HepG2 (cell line): ENCODE measurements around the gene PDLIM4. TPM values are rescaled to one million over a fixed set of nuclear protein-coding genes. Genes with fewer than 3 reads are reported as not detected.

Experiments used
- ATAC-seq: fragments of 200-7000 bp; cut with Tn5 transposase; 3 replicates; pipeline ENCODE4 v1.9.1; 2020; ENCODE audit warnings: mild to moderate bottlenecking, moderate library complexity
- BruUV-seq: library from RNA; stranded (reverse); fragments of 400-500 nt; replicated peaks from 2 replicates; lab custom pipeline; 2021; lab: Mats Ljungman, UMichigan
- CTCF ChIA-PET: fragments of 300-600 bp; formaldehyde crosslinking; extraction: SDS; loops from one replicate; lab custom pipeline; 2021; ENCODE audit warnings: low total read pairs, inconsistent platforms, low intra/inter-chr PET ratio; lab: Yijun Ruan, JAX
- POLR2A ChIA-PET: fragments of 350-600 bp; sonication (Branson Sonifier 250); formaldehyde crosslinking; loops from one replicate; lab custom pipeline; 2020; ENCODE audit warnings: antibody characterized with exemption, inconsistent platforms; lab: Yijun Ruan, JAX
- DNase-seq: peaks from one replicate; pipeline ENCODE4 v3.0.0-alpha.2; 2015; ENCODE audit warnings: low spot score
- FAIRE-seq: peaks from 3 replicates; lab custom pipeline; 2011; peaks lifted over from hg19 to GRCh38; lab: Jason Lieb, UNC
- H2AFZ ChIP-seq: one replicate; pipeline ENCODE4 v1.6.1; 2011; ENCODE audit warnings: low read length, inconsistent platforms
- H3K27ac ChIP-seq: fragments of 300-600 bp; 3 replicates; pipeline ENCODE4 v1.8.0; 2011; ENCODE audit warnings: mixed run types, mild to moderate bottlenecking, mixed read lengths, low read length, inconsistent platforms; ENCODE audit not compliant: insufficient read depth; ENCODE audit errors: extremely low read length
- H3K27me3 ChIP-seq, 2 experiments: fragments of 200-600 bp in 1 of 2; 2 replicates in 1 of 2; 3 replicates in 1 of 2; pipeline versions ENCODE4 v1.6.0 to v1.8.0; 2011; ENCODE audit warnings: low read length in 2 of 2, mild to moderate bottlenecking in 2 of 2, moderate library complexity in 2 of 2, inconsistent platforms in 1 of 2; ENCODE audit not compliant: insufficient read depth in 2 of 2, control insufficient read depth in 1 of 2
- H3K36me3 ChIP-seq, 2 experiments: fragments of 200-600 bp in 1 of 2; replicated peaks in 1 of 2; 2 replicates in 1 of 2; 3 replicates in 1 of 2; pipeline versions ENCODE4 v1.5.1 to v1.8.0; 2011; ENCODE audit warnings: low read length in 2 of 2, inconsistent platforms in 1 of 2; ENCODE audit not compliant: insufficient read depth in 2 of 2, control insufficient read depth in 1 of 2
- H3K4me1 ChIP-seq: 2 replicates; pipeline ENCODE4 v1.5.1; 2012; ENCODE audit warnings: low read length, inconsistent platforms; ENCODE audit not compliant: insufficient read depth
- H3K4me2 ChIP-seq: 2 replicates; pipeline ENCODE4 v1.6.0; 2011; ENCODE audit warnings: low read depth, low read length, inconsistent platforms
- H3K4me3 ChIP-seq, 3 experiments: fragments of 200-600 bp in 1 of 3; sonication (generic), shearing (Covaris generic) in 1 of 3; replicated peaks in 1 of 3; 2 replicates each; pipeline ENCODE4 v1.5.1; 2011 to 2016; ENCODE audit warnings: low read length in 3 of 3, inconsistent platforms in 2 of 3, low read depth in 2 of 3, mild to moderate bottlenecking in 2 of 3, control low read depth in 1 of 3, mixed read lengths in 1 of 3; ENCODE audit not compliant: insufficient read depth in 1 of 3
- H3K79me2 ChIP-seq: one replicate; pipeline ENCODE4 v1.6.1; 2011; ENCODE audit warnings: low read length, inconsistent platforms; ENCODE audit not compliant: insufficient read depth
- H3K9ac ChIP-seq: 2 replicates; pipeline ENCODE4 v1.6.0; 2011; ENCODE audit warnings: mild to moderate bottlenecking, low read depth, low read length, inconsistent platforms; ENCODE audit not compliant: insufficient read depth
- H3K9me3 ChIP-seq: 2 replicates; pipeline ENCODE4 v1.5.1; 2012; ENCODE audit warnings: mild to moderate bottlenecking, low read length
- H4K20me1 ChIP-seq: 2 replicates; pipeline ENCODE4 v1.6.0; 2011; ENCODE audit warnings: inconsistent platforms, mild to moderate bottlenecking, low read length, moderate library complexity; ENCODE audit not compliant: insufficient read depth
- BCL6 ChIP-seq: IDR thresholded peaks from 2 replicates; pipeline ENCODE4 v1.6.1; 2016; ENCODE audit warnings: missing genetic modification reagents, missing compliant biosample characterization
- EED ChIP-seq: sonication (generic); formaldehyde crosslinking; IDR thresholded peaks from 2 replicates; pipeline ENCODE4 v1.5.0; 2020; ENCODE audit warnings: mild to moderate bottlenecking, missing genetic modification reagents
- FOSL1 ChIP-seq: sonication (generic); formaldehyde crosslinking; IDR thresholded peaks from 2 replicates; pipeline ENCODE4 v1.9.0; 2021; ENCODE audit warnings: missing genetic modification reagents, borderline replicate concordance
- KDM2A ChIP-seq: sonication (generic); formaldehyde crosslinking; IDR thresholded peaks from 2 replicates; pipeline ENCODE4 v1.4.0; 2020; ENCODE audit warnings: low read depth, missing genetic modification reagents, borderline replicate concordance
- NFIC ChIP-seq: IDR thresholded peaks from 2 replicates; pipeline ENCODE4 v1.6.1; 2012; ENCODE audit warnings: mild to moderate bottlenecking, low read length, inconsistent platforms
- NFKBIZ ChIP-seq: IDR thresholded peaks from 2 replicates; pipeline ENCODE4 v1.6.1; 2018; ENCODE audit warnings: missing genetic modification reagents, missing compliant biosample characterization
- PAF1 ChIP-seq: IDR thresholded peaks from 2 replicates; pipeline ENCODE4 v1.6.1; 2016; ENCODE audit warnings: missing genetic modification reagents, missing compliant biosample characterization
- SOX6 ChIP-seq, 2 experiments: fragments of 450-650 bp in 1 of 2; sonication (generic) in 1 of 2; formaldehyde crosslinking in 1 of 2; IDR thresholded peaks; 2 replicates each; pipeline versions ENCODE4 v1.4.0 to v1.6.1; 2017 to 2020; ENCODE audit warnings: antibody characterized with exemption in 1 of 2, mild to moderate bottlenecking in 1 of 2, missing genetic modification reagents in 1 of 2
- ZMAT3 ChIP-seq: sonication (generic); formaldehyde crosslinking; conservative IDR thresholded peaks from 2 replicates; pipeline ENCODE4 v1.7.0; 2021; ENCODE audit warnings: missing genetic modification reagents
- ZMYM4 ChIP-seq: sonication (generic); formaldehyde crosslinking; IDR thresholded peaks from 2 replicates; pipeline ENCODE4 v1.8.1; 2023; ENCODE audit warnings: mild to moderate bottlenecking, missing genetic modification reagents
- ZNF251 ChIP-seq: sonication (generic); formaldehyde crosslinking; IDR thresholded peaks from 2 replicates; pipeline ENCODE4 v1.9.0; 2021; ENCODE audit warnings: mild to moderate bottlenecking, missing genetic modification reagents
- ZNF292 ChIP-seq: sonication (generic); formaldehyde crosslinking; IDR thresholded peaks from 2 replicates; pipeline ENCODE4 v1.8.1; 2022; ENCODE audit warnings: mild to moderate bottlenecking, low read depth, missing genetic modification reagents, borderline replicate concordance
- ZNF777 ChIP-seq: sonication (generic); formaldehyde crosslinking; IDR thresholded peaks from 2 replicates; pipeline ENCODE4 v1.4.0; 2020; ENCODE audit warnings: missing genetic modification reagents
- ZNF780A ChIP-seq: sonication (generic); formaldehyde crosslinking; IDR thresholded peaks from 2 replicates; pipeline ENCODE4 v1.8.0; 2022; ENCODE audit warnings: mild to moderate bottlenecking, missing genetic modification reagents, moderate library complexity
- ZZZ3 ChIP-seq: sonication (generic); formaldehyde crosslinking; IDR thresholded peaks from 2 replicates; pipeline ENCODE4 v1.4.0; 2020; ENCODE audit warnings: missing genetic modification reagents, mild to moderate bottlenecking, borderline replicate concordance
- WGBS: methylation state at CpG from one replicate; pipeline ENCODE4 v1.1.6; 2017; ENCODE audit warnings: low lambda C conversion rate; 5-methylcytosine and 5-hydroxymethylcytosine counted together
- in situ Hi-C: cut with HindIII; loops from 2 replicates; pipeline ENCODE4 v1.10.0; 2017; ENCODE audit warnings: low pct_unique_long_range_greater_than_20kb; ENCODE audit not compliant: extremely low pct_ligation_motif_present
- intact Hi-C: fragments of 100-400 bp; cut with micrococcal nuclease; formaldehyde crosslinking; loops from one replicate; pipeline ENCODE4 v1.10.0; 2022; ENCODE audit not compliant: unreplicated experiment
- polyA plus RNA-seq, 8 experiments: library from polyadenylated mRNA; depleted of rRNA in 3 of 8; stranded (reverse) in 7 of 8; unstranded in 1 of 8; fragments of >200 nt; fragmentation: Illumina TruSeq in 4 of 8; extraction: Trizol in 4 of 8; gene quantifications; 2 replicates each; pipeline versions ENCODE4 v1.2.1 to v1.2.3, GENCODE V29; 2011 to 2016; ENCODE audit warnings: low read depth in 4 of 8, missing spikeins in 1 of 8, mixed read lengths in 1 of 8; ENCODE audit not compliant: insufficient read depth in 1 of 8
- total RNA-seq, 5 experiments: library from RNA; depleted of rRNA; stranded (reverse); fragments of >200 nt; fragmentation: Illumina TruSeq; extraction: Trizol; gene quantifications; 2 replicates each; pipeline ENCODE4 v1.2.3, GENCODE V29; 2016; ENCODE audit warnings: low read depth in 1 of 5
- TF ChIP-seq, protein P1 (sequence below): sonication (generic); formaldehyde crosslinking; IDR thresholded peaks from 2 replicates; pipeline ENCODE4 v1.8.0; 2022; ENCODE audit warnings: mild to moderate bottlenecking, missing genetic modification reagents, moderate library complexity
- TF ChIP-seq, protein P2 (sequence below): IDR thresholded peaks from 2 replicates; pipeline ENCODE4 v1.6.1; 2012; ENCODE audit warnings: inconsistent platforms
- TF ChIP-seq, protein P3 (sequence below): sonication (generic); formaldehyde crosslinking; conservative IDR thresholded peaks from 2 replicates; pipeline ENCODE4 v1.8.0; 2022; ENCODE audit warnings: low read depth, missing genetic modification reagents
- TF ChIP-seq, protein P4 (sequence below): sonication (generic); formaldehyde crosslinking; conservative IDR thresholded peaks from 2 replicates; pipeline ENCODE4 v1.8.1; 2023; ENCODE audit warnings: missing genetic modification reagents

Gene PDLIM4
- total and polyA plus RNA-seq, 2 of the 13 experiments (the other 11 are each of a cell fraction or from before 2014, with no cell fraction given), result 1.1 to 2.3 TPM

DNA sequence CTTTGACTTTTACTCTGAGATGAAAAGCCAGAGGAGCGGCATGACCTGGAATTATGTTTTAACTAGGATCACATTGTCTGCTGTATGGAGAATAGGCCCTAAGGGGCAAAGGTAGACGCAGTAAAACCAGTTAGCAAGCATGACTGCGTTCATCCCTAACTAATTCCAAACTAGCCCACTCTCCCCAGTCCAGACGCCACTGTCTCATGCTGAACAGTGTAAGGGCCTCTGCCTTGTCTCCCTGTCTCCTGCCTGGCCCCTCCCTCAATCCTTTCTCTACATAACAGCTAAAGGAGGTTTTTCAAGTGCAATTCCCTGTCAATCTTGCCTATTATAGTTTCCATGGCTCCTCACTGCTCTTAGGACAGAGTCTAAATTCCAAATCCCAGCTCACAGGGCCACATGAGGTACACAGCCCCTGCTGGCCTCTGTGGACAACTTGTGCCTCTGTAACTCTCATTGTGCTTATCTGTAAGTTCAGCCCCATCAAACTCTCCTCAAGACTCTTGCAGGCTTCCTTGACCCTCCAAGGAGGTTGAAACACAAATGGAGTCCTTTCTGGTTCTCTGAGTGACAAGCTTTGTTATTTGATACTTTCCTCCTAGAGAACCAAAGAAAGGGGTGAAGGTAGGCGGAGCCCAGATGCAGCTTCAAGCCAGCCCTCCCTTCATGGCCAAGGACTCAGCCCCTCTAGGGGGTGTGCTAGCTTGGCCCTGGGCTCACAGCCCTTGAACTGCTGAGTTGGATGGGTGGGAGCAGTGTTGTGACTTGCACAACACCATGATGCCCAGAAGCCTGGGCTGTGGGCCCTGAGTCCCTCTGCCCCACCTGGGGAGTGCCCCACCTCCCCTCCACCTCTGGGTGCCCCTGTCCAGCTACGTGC, 20.7 kb downstream of the PDLIM4 start:
- peak overlapping the region; percentile 78 for H3K27ac ChIP-seq
- no peaks in the 10 kb centered on the region for H3K9me3 ChIP-seq
- peak overlapping the region; percentile 69 for H3K4me2 ChIP-seq
- peaks cover 31% of the 10 kb centered on the region for H3K4me1 ChIP-seq
- H3K79me2 ChIP-seq, result no peaks in the 10 kb centered on the region
- no TSS peak for BruUV-seq
- CTCF ChIA-PET, result no interaction called here
- H3K27me3 ChIP-seq, result no peaks in the 10 kb centered on the region; a peak in 1 of 5 replicates
- H2AFZ ChIP-seq, result peak overlapping the region; percentile 16
- POLR2A ChIA-PET, result interaction anchor here (1.1 to 2.8 kb wide), 3 partner anchors 10 to 218 kb away, joined by 4 to 28 read pairs (median 5); partner anchors contain the start of gene SLC22A4
- intact Hi-C loops (loop anchor here (2.0 kb wide), 1 partner anchor 39 kb away; no protein-coding TSS in a partner anchor), in situ Hi-C loops (no loop called here)
- no peaks in the 10 kb centered on the region for H4K20me1 ChIP-seq
- FAIRE-seq (peak; percentile 55), DNase-seq (peak; percentile 63), ATAC-seq (peak; percentile 84)
- WGBS, result 31% methylated on average over 5 of the region's 6 CpGs
- H3K4me3 ChIP-seq, result peak overlapping the region in 1 of 3 experiments; percentile 38; a peak in 2 of 6 replicates
- no peaks in the 10 kb centered on the region for H3K36me3 ChIP-seq
- H3K9ac ChIP-seq, result peak overlapping the region; percentile 37; the same call in 1 of the 2 replicates
- TF ChIP-seq EED, result no peak
- no peak for TF ChIP-seq ZNF777 (CRISPR knock-in tag)
- TF ChIP-seq ZNF251 (CRISPR knock-in tag), result no peak
- no peak for TF ChIP-seq ZMAT3
- no peak for TF ChIP-seq ZMYM4 (CRISPR knock-in tag)
- TF ChIP-seq ZZZ3 (CRISPR knock-in tag), result no peak
- 0 out of 2 replicates have a peak, but pooled peaks have one; percentile 5 for TF ChIP-seq BCL6 (CRISPR knock-in tag)
- TF ChIP-seq, protein P1, sequence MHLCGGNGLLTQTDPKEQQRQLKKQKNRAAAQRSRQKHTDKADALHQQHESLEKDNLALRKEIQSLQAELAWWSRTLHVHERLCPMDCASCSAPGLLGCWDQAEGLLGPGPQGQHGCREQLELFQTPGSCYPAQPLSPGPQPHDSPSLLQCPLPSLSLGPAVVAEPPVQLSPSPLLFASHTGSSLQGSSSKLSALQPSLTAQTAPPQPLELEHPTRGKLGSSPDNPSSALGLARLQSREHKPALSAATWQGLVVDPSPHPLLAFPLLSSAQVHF (CRISPR knock-in tag), result no peak
- TF ChIP-seq ZNF780A (CRISPR knock-in tag), result no peak
- no peak for TF ChIP-seq SOX6 (IDR thresholded peaks at IDR 0.05)
- peak; percentile 40; the same call in 1 of the 2 replicates for TF ChIP-seq SOX6 (CRISPR knock-in tag; IDR thresholded peaks at IDR 0.05)
- no peak for TF ChIP-seq FOSL1 (CRISPR knock-in tag)
- TF ChIP-seq, protein P2, sequence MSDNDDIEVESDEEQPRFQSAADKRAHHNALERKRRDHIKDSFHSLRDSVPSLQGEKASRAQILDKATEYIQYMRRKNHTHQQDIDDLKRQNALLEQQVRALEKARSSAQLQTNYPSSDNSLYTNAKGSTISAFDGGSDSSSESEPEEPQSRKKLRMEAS, result peak; percentile 30; the same call in 1 of the 2 replicates
- no peak for TF ChIP-seq NFKBIZ (CRISPR knock-in tag)
- no peak for TF ChIP-seq NFIC
- TF ChIP-seq, protein P3, sequence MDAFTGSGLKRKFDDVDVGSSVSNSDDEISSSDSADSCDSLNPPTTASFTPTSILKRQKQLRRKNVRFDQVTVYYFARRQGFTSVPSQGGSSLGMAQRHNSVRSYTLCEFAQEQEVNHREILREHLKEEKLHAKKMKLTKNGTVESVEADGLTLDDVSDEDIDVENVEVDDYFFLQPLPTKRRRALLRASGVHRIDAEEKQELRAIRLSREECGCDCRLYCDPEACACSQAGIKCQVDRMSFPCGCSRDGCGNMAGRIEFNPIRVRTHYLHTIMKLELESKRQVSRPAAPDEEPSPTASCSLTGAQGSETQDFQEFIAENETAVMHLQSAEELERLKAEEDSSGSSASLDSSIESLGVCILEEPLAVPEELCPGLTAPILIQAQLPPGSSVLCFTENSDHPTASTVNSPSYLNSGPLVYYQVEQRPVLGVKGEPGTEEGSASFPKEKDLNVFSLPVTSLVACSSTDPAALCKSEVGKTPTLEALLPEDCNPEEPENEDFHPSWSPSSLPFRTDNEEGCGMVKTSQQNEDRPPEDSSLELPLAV (CRISPR knock-in tag), result no peak
- peak; percentile 77; the same call in 1 of the 2 replicates for TF ChIP-seq ZNF292
- TF ChIP-seq, protein P4, sequence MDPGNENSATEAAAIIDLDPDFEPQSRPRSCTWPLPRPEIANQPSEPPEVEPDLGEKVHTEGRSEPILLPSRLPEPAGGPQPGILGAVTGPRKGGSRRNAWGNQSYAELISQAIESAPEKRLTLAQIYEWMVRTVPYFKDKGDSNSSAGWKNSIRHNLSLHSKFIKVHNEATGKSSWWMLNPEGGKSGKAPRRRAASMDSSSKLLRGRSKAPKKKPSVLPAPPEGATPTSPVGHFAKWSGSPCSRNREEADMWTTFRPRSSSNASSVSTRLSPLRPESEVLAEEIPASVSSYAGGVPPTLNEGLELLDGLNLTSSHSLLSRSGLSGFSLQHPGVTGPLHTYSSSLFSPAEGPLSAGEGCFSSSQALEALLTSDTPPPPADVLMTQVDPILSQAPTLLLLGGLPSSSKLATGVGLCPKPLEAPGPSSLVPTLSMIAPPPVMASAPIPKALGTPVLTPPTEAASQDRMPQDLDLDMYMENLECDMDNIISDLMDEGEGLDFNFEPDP (CRISPR knock-in tag), result 0 out of 2 replicates have a peak, but pooled peaks have one; percentile 20
- no peak for TF ChIP-seq PAF1
- TF ChIP-seq KDM2A, result no peak
